Adrenal gland (tissue), 12 donors: Measurements from ENCODE around the gene OR1F1. TPM values are rescaled to one million over a fixed set of nuclear protein-coding genes. Genes with fewer than 3 reads are reported as not detected.

Source experiments
- DNase-seq, 7 donors: peaks; one replicate each; pipeline ENCODE4 v3.0.0-alpha.2; 2019 to 2020
- H3K27ac ChIP-seq, 5 donors: fragments of 200-600 bp; sonication (generic) in 4 of 5; 1 replicate in 3 of 5; 2 replicates in 2 of 5; pipeline versions ENCODE4 v1.5.1 to v1.8.0; 2016 to 2020; ENCODE audit warnings: mild to moderate bottlenecking in 1 of 5
- H3K27me3 ChIP-seq: fragments of 200-600 bp; 2 replicates; pipeline ENCODE4 v1.8.0; 2021
- H3K36me3 ChIP-seq, 2 donors: fragments of 200-600 bp; replicated peaks in 1 of 2; 1 replicate in 1 of 2; 2 replicates in 1 of 2; pipeline versions ENCODE4 v1.5.1 to v1.8.0; 2018 to 2022
- H3K4me1 ChIP-seq, 2 donors: fragments of 200-600 bp; replicated peaks in 1 of 2; 1 replicate in 1 of 2; 2 replicates in 1 of 2; pipeline versions ENCODE4 v1.5.1 to v1.8.0; 2018 to 2021
- H3K4me3 ChIP-seq, 4 donors: fragments of 200-600 bp; sonication (generic) in 3 of 4; one replicate each; pipeline ENCODE4 v1.5.1; 2016 to 2018
- H3K9me3 ChIP-seq, 3 donors: fragments of 200-600 bp; sonication (generic) in 1 of 3; replicated peaks in 1 of 3; 1 replicate in 2 of 3; 2 replicates in 1 of 3; pipeline versions ENCODE4 v1.5.1 to v1.8.0; 2016 to 2021
- POLR2A ChIP-seq, 2 donors: fragments of 450-650 bp; IDR thresholded peaks; one replicate each; pipeline ENCODE4 v1.6.1; 2017; ENCODE audit warnings: antibody characterized with exemption in 2 of 2, mild to moderate bottlenecking in 2 of 2, moderate library complexity in 1 of 2
- WGBS, 4 donors: extraction: QIAGEN DNeasy Blood & Tissue Kit in 2 of 4; methylation state at CpG; one replicate each; pipeline versions ENCODE4 v1.1.5 to v1.1.7; 2013 to 2017; 5-methylcytosine and 5-hydroxymethylcytosine counted together
- intact Hi-C, 2 donors: fragments of 100-400 bp; cut with DNase I; formaldehyde crosslinking; loops; one replicate each; pipeline versions ENCODE4 v1.14.1 to v1.15.0; 2022 to 2023
- polyA plus RNA-seq, 3 donors: library from polyadenylated mRNA; stranded (reverse); fragments of 200-250 nt in 2 of 3; fragments of 350-450 nt in 1 of 3; fragmentation: Illumina TruSeq in 1 of 3; extraction: RNeasy Lipid Tissue Mini Kit (QIAGEN cat#74804) in 1 of 3; gene quantifications; one replicate each; pipeline ENCODE4 v1.2.3, GENCODE V29; 2013 to 2014
- total RNA-seq, 9 donors: library from RNA; depleted of rRNA in 4 of 9; stranded (reverse); fragments of >200 nt in 4 of 9; fragments of 120-200 nt in 1 of 9; fragmentation: NEBNext Ultra II Directional in 1 of 9; extraction: Animal tissue kit (Norgen Biotek cat#: 25700) in 1 of 9; gene quantifications; one replicate each; pipeline versions ENCODE4 v1.1.0 to v1.2.4, GENCODE V29; 2013 to 2023
- TF ChIP-seq, protein P1 (sequence below), 6 experiments: fragments of 450-650 bp in 4 of 6; fragments of 200-600 bp in 2 of 6; sonication (generic) in 1 of 6; IDR thresholded peaks; 1 replicate in 5 of 6; 2 replicates in 1 of 6; pipeline versions ENCODE4 v1.5.1 to v1.8.0; 2016 to 2021; ENCODE audit warnings: antibody characterized with exemption in 6 of 6, mild to moderate bottlenecking in 2 of 6, moderate library complexity in 1 of 6
- donor health status: healthy with polysubstance abuse.
- donor health status: Bipolar disorder and iron deficiency.
- donor health status: DM: yes; HTN: yes; CAD: no.
- donor health status: DM: no; HTN: no; CAD: no.
- donor health status: DM: no; HTN: no; CAD: no.
- donor health status: DM: yes; HTN: yes; CAD: no.

Gene OR1F1
- total and polyA plus RNA-seq, 12 donors: not detected

GRCh38 chr16:3189869-3190268 is 1.9 kb downstream of the OR1F1 start:
- TF ChIP-seq, protein P1, sequence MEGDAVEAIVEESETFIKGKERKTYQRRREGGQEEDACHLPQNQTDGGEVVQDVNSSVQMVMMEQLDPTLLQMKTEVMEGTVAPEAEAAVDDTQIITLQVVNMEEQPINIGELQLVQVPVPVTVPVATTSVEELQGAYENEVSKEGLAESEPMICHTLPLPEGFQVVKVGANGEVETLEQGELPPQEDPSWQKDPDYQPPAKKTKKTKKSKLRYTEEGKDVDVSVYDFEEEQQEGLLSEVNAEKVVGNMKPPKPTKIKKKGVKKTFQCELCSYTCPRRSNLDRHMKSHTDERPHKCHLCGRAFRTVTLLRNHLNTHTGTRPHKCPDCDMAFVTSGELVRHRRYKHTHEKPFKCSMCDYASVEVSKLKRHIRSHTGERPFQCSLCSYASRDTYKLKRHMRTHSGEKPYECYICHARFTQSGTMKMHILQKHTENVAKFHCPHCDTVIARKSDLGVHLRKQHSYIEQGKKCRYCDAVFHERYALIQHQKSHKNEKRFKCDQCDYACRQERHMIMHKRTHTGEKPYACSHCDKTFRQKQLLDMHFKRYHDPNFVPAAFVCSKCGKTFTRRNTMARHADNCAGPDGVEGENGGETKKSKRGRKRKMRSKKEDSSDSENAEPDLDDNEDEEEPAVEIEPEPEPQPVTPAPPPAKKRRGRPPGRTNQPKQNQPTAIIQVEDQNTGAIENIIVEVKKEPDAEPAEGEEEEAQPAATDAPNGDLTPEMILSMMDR (IDR thresholded peaks at IDR 0.05): no peak
- TF ChIP-seq POLR2A (IDR thresholded peaks at IDR 0.05): no peak
- 15 to 28% (median 19%) methylated on average over 7 to 11 of the region's 11 CpGs for WGBS, 4 donors
- intact Hi-C loops: no loop called here
- Histone ChIP-seq H3K4me3 (peak overlapping the region in 1 of 4 donors; percentile 21), H3K9me3 (no peaks in the 10 kb centered on the region), H3K27ac (no peak overlapping the region), H3K36me3 (no peaks in the 10 kb centered on the region), H3K27me3 (peaks cover 97% of the 10 kb centered on the region), H3K4me1 (peaks cover 0 to 6% of the 10 kb centered on the region in 2 donors)
- DNase-seq: no peak

DNA sequence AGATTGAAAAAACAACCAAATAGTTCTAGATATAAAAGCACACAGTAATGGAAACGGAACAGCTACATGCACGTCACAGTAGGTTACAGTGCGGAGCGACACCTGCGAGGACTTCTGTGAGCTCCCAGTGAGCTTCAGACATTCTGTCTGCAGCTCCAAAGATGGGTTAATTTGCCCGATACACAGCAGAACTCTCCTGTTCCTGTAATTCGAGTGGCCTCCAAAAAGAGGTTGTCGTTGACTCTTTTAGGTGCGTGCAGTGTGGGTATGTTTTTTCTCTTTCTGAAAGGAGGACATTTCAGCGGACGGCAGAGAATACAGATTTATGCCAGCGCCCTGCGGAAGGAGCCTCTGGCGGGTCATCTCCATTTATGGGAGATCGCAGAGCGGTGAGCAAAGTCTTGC is 2.9 kb downstream of the OR1F1 start:
- H3K36me3 ChIP-seq: no peaks in the 10 kb centered on the region
- intact Hi-C loops: no loop called here
- 6 to 12% (median 10%) methylated on average over 8 to 16 of the region's 16 CpGs for WGBS, 4 donors

DNA sequence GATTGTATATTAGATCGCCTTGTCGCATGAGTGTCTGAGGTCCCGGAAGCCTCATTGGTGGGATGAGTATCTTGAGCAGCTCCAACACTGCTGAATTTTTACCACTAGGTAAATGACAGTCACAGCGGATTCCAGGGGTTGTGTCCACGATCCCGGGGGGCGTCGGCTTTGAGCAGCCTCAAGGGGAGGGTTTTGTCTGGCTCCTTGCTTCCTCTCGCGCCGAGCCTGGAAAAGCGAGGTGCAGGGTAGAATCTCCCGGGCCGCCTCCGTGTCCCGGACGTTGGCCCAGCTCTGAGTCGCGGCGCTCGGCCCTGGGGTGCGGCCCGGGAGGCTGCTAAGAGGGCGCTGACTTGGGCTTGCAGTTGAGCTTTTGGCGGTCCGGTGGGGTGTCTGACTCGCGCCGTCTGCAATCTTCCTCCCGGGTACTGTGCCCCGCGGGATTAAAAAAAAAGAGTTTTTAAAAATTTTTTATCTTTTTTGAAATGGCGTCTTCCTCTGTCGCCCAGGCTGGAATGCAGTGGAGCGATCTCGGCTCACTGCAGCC is 4.5 kb downstream of the OR1F1 start:
- Histone ChIP-seq H3K4me3 (no peak overlapping the region), H3K4me1 (peaks cover 0 to 6% of the 10 kb centered on the region in 2 donors), H3K27me3 (peaks cover 86% of the 10 kb centered on the region), H3K27ac (no peak overlapping the region), H3K36me3 (no peaks in the 10 kb centered on the region), H3K9me3 (no peaks in the 10 kb centered on the region)
- 30 to 67% (median 44%) methylated on average over 23 to 36 of the region's 36 CpGs for WGBS, 4 donors
- TF ChIP-seq POLR2A (IDR thresholded peaks at IDR 0.05): no peak
- TF ChIP-seq, protein P1 (IDR thresholded peaks at IDR 0.05): no peak
- intact Hi-C loops: no loop called here
- no peak for DNase-seq

More for the DNA sequence above, 2.9 kb downstream of the OR1F1 start:
- no peak overlapping the region for H3K27ac ChIP-seq
- no peaks in the 10 kb centered on the region for H3K9me3 ChIP-seq
- H3K4me1 ChIP-seq: peaks cover 0 to 6% of the 10 kb centered on the region in 2 donors
- no peak for DNase-seq
- no peak overlapping the region for H3K4me3 ChIP-seq
- H3K27me3 ChIP-seq: peaks cover 100% of the 10 kb centered on the region
- no peak for TF ChIP-seq POLR2A (IDR thresholded peaks at IDR 0.05)
- TF ChIP-seq, protein P1 (IDR thresholded peaks at IDR 0.05): no peak

DNA sequence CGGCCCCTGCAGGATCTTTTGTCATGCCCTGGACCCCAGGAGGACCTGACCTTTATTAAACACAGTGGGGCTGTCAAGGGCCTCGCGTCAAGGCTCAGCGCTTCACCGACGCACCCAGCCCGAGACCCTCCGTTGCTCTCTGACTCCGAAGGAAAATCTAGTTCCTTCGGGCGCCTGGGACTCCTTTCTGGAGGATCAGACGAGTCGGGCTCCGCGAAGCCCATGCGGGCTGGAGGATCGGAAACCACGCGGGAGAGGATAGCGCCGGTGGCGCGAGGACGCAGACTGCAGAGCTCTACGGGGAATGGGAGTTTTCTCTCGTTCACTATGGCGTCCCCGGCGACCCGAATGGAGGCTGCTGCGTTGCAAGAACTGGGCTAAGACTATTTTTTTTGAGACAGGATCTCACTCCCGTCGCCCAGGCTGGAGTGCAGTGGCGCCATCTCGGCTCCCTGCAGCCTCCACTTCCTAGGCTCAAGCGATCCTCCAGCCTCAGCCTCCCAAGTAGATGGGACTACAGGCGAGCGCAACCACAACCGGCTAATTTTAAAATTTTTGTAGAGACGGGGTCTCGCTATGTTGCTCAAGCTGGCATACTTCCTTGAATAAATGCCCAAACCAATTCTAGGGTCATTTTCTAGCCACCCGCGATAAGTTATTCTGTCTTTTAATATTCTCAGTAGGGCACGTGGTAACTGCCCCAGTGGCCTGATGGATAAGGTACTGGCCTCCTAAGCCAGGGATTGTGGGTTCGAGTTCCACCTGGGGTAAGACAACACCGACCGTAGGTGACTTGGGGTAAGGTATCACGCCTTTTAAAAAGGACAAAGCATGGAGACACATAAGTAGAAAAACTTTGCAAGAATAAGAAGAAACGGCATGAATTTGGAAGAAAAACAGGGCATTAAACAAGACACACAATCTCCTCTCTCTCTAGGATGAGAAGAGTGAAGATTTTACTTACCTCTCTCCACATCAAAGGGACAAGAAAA is 5.5 kb downstream of the OR1F1 start:
- no peak for DNase-seq
- 61 to 74% (median 72%) methylated on average over 44 to 49 of the region's 49 CpGs for WGBS, 4 donors
- intact Hi-C loops: no loop called here
- H3K27me3 ChIP-seq: peaks cover 76% of the 10 kb centered on the region
- peaks cover 0 to 6% of the 10 kb centered on the region in 2 donors for H3K4me1 ChIP-seq
- no peak overlapping the region for H3K4me3 ChIP-seq
- H3K27ac ChIP-seq: no peak overlapping the region
- H3K36me3 ChIP-seq: no peaks in the 10 kb centered on the region
- no peak for TF ChIP-seq POLR2A (IDR thresholded peaks at IDR 0.05)
- TF ChIP-seq, protein P1 (IDR thresholded peaks at IDR 0.05): no peak
- H3K9me3 ChIP-seq: no peaks in the 10 kb centered on the region
